Common myeloid progenitor, CD34-positive (primary cell): Measurements from ENCODE around the gene ABCE1.
A peak's percentile ranks its signal among the peaks of the same experiment; 100 is the strongest.

ENCODE experiments used
- CTCF ChIA-PET: fragments of 350-600 bp; sonication (Branson Sonifier 250); formaldehyde crosslinking; loops from one replicate; lab custom pipeline; 2021; ENCODE audit warnings: antibody characterized with exemption; lab: Charles Lee
- POLR2A ChIA-PET: fragments of 350-600 bp; sonication (Branson Sonifier 250); formaldehyde crosslinking; loops from one replicate; lab custom pipeline; 2021; ENCODE audit warnings: antibody characterized with exemption; lab: Charles Lee
- DNase-seq, 3 donors: peaks; one replicate each; pipeline versions ENCODE4 v3.0.0 to v3.0.0-alpha.2; 2013
- H3K27ac ChIP-seq, 2 experiments: 1 replicate in 1 of 2; 2 replicates in 1 of 2; pipeline ENCODE4 v1.7.0; 2013; ENCODE audit warnings: inconsistent platforms in 2 of 2, low read length in 2 of 2, mild to moderate bottlenecking in 2 of 2, low read depth in 1 of 2, moderate library complexity in 1 of 2; ENCODE audit not compliant: severe bottlenecking in 2 of 2, insufficient read depth in 1 of 2, poor library complexity in 1 of 2
- H3K27me3 ChIP-seq, 5 experiments: replicated peaks in 2 of 5; 1 replicate in 3 of 5; 2 replicates in 2 of 5; pipeline versions ENCODE4 v1.6.1 to v1.7.0; 2013; ENCODE audit warnings: low read length in 4 of 5, mild to moderate bottlenecking in 2 of 5, moderate library complexity in 2 of 5, inconsistent platforms in 1 of 5; ENCODE audit not compliant: insufficient read depth in 5 of 5, control insufficient read depth in 4 of 5
- H3K36me3 ChIP-seq, 4 experiments: 1 replicate in 2 of 4; 2 replicates in 2 of 4; pipeline versions ENCODE4 v1.6.1 to v1.7.0; 2013; ENCODE audit warnings: low read length in 3 of 4, control low read depth in 1 of 4, mild to moderate bottlenecking in 1 of 4; ENCODE audit not compliant: control insufficient read depth in 4 of 4, insufficient read depth in 4 of 4
- H3K4me1 ChIP-seq, 4 experiments: 1 replicate in 3 of 4; 2 replicates in 1 of 4; pipeline versions ENCODE4 v1.6.1 to v1.7.1; 2013; ENCODE audit warnings: low read length in 3 of 4, mild to moderate bottlenecking in 3 of 4, control low read depth in 1 of 4, inconsistent platforms in 1 of 4, moderate library complexity in 1 of 4; ENCODE audit not compliant: control insufficient read depth in 4 of 4, insufficient read depth in 4 of 4; ENCODE audit errors: control extremely low read depth in 1 of 4
- H3K4me3 ChIP-seq, 7 experiments: 1 replicate in 4 of 7; 2 replicates in 3 of 7; pipeline versions ENCODE4 v1.5.1 to v1.7.0; 2013; ENCODE audit warnings: mild to moderate bottlenecking in 7 of 7, low read length in 6 of 7, moderate library complexity in 6 of 7, inconsistent platforms in 2 of 7, low read depth in 2 of 7, control low read depth in 1 of 7; ENCODE audit not compliant: insufficient read depth in 4 of 7, control insufficient read depth in 1 of 7; ENCODE audit errors: extremely low read depth in 1 of 7
- H3K9me3 ChIP-seq, 5 experiments: 1 replicate in 4 of 5; 2 replicates in 1 of 5; pipeline versions ENCODE4 v1.6.1 to v1.7.1; 2013; ENCODE audit warnings: low read length in 4 of 5, mild to moderate bottlenecking in 2 of 5, inconsistent platforms in 1 of 5, low read depth in 1 of 5, moderate library complexity in 1 of 5; ENCODE audit not compliant: control insufficient read depth in 4 of 5, insufficient read depth in 2 of 5; ENCODE audit errors: control extremely low read depth in 1 of 5
- WGBS: methylation state at CpG from one replicate; pipeline ENCODE4 v1.1.5; 2013; ENCODE audit not compliant: insufficient coverage; 5-methylcytosine and 5-hydroxymethylcytosine counted together

The ABCE1 gene

DNA sequence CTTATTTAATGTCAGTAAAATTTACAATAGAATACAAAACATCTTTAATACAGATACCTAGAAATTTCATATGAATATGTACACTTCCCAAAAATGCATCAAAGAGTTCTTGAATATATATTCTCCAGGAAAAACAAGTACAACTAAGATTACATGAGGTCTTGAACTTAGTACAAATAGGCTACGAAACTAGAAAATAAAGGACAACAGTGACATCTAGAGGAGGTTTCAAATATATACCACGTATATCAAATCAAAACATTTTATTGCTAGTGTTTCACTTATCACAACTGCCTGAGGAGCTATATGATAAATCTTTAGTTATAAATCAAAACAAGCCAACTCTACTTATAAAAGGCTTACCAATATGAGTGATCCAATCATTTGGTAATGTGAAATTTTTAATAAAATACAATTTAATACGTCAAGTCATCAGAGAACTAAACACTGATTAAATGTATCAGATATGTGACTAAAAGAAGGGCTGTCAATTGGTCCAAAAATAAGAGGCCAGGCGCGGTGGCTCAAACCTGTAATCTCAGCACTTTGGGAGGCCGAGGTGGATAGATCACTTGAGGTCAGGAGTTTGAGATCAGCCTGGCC, 36.7 kb upstream of the ABCE1 start:
- H3K27ac ChIP-seq = no peak overlapping the region
- H3K4me1 ChIP-seq = no peaks in the 10 kb centered on the region
- H3K9me3 ChIP-seq = no peaks in the 10 kb centered on the region
- 68% methylated on average over 5 of the region's 6 CpGs for WGBS
- peaks cover 0 to 10% (median 1%) of the 10 kb centered on the region in 4 experiments for H3K36me3 ChIP-seq
- DNase-seq = peak; percentile 57 to 77 (median 71)
- no peak overlapping the region for H3K4me3 ChIP-seq
- H3K27me3 ChIP-seq = no peaks in the 10 kb centered on the region
- ChIA-PET POLR2A (no interaction called here), CTCF (interaction anchor here (0.9 to 2.2 kb wide), 7 partner anchors 11 to 892 kb away, joined by 4 to 8 read pairs (median 6); no protein-coding TSS in a partner anchor)

DNA sequence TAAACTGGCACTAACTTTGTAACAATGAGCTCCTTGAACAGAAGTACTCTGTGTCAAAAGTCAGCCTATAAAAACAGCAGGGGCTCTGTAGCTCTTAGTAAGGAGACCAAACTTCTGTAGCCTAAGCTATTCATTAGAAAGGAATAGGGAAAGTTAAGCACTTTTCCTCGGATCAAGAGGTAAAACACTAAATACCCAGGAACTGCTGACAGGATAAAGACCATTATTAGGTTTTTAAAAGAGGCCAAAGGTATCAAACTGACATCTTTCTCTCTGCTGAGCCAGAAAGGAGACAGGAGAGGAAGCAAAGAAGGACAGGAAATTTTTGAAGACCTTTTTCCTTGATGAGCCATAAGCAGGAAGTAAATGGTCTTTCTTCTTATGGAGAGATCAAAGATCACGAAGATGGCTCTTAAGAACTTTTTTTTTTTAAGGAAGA, 32.0 kb upstream of the ABCE1 start:
- H3K27me3 ChIP-seq = no peaks in the 10 kb centered on the region

DNA sequence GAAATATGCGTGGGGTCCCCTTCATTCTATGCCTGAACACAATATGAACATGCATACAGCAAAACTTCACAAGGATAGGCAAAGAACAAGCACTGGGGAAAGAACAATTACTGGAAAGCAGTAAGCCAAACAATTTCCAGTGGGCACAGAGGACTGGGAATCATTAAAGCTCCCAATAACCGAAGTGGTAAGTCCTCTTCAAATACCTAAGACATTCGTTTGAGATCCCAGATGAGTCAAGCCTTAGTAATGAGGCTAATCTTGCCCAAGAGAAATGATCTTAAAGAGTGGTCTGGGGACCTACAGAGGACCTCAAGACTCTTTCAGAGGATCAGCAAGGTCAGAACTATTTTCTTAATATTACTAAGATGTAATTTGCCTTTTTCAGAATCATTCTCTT, 28.8 kb upstream of the ABCE1 start:
- no peak overlapping the region for H3K27ac ChIP-seq

More for the DNA sequence above, 32.0 kb upstream of the ABCE1 start:
- Histone ChIP-seq H3K9me3 (no peaks in the 10 kb centered on the region), H3K4me3 (no peak overlapping the region), H3K36me3 (peaks cover 4 to 13% (median 8%) of the 10 kb centered on the region in 4 experiments), H3K27ac (no peak overlapping the region), H3K4me1 (no peaks in the 10 kb centered on the region)
- ChIA-PET POLR2A (interaction anchor here (0.5 kb wide), 1 partner anchor 378 kb away, joined by 3 read pairs; no protein-coding TSS in a partner anchor), CTCF (no interaction called here)
- 100% methylated on average over 1 of the region's 2 CpGs for WGBS
- no peak for DNase-seq

DNA sequence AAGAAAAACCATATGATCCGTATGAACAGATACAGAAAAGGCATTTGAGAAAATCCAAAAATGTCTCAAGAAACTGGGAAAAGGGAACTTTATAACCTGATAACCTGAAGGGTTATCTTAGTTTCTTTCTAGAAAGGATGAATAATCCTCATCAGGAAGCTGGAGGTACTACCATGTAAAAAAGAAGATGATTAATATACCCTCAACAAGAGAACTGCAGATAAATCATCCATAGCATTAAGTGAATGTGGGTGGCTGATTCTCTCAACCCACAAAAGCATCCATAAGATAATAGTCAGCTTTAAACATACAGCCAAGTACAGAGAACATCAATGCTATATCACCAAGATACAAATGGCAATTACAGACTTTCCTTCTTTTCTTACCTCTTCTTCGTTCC, 26.6 kb upstream of the ABCE1 start:
- Histone ChIP-seq H3K9me3 (no peaks in the 10 kb centered on the region), H3K4me1 (no peaks in the 10 kb centered on the region), H3K4me3 (no peak overlapping the region), H3K27ac (no peak overlapping the region), H3K36me3 (peaks cover 4 to 16% (median 11%) of the 10 kb centered on the region in 4 experiments), H3K27me3 (no peaks in the 10 kb centered on the region)
- DNase-seq = no peak
- ChIA-PET CTCF (interaction anchor here (1.0 kb wide), 1 partner anchor 28 kb away, joined by 3 read pairs; no protein-coding TSS in a partner anchor), POLR2A (no interaction called here)
- no CpG with 5 or more reads among the region's 2 CpGs for WGBS

More for the DNA sequence above, 28.8 kb upstream of the ABCE1 start:
- no peaks in the 10 kb centered on the region for H3K4me1 ChIP-seq
- H3K27me3 ChIP-seq = no peaks in the 10 kb centered on the region
- no peak for DNase-seq
- H3K36me3 ChIP-seq = peaks cover 3 to 9% (median 4%) of the 10 kb centered on the region in 4 experiments
- no peak overlapping the region for H3K4me3 ChIP-seq
- 100% methylated on average over 2 of the region's 3 CpGs for WGBS
- POLR2A ChIA-PET = no interaction called here
- H3K9me3 ChIP-seq = no peaks in the 10 kb centered on the region
- CTCF ChIA-PET = no interaction called here

DNA sequence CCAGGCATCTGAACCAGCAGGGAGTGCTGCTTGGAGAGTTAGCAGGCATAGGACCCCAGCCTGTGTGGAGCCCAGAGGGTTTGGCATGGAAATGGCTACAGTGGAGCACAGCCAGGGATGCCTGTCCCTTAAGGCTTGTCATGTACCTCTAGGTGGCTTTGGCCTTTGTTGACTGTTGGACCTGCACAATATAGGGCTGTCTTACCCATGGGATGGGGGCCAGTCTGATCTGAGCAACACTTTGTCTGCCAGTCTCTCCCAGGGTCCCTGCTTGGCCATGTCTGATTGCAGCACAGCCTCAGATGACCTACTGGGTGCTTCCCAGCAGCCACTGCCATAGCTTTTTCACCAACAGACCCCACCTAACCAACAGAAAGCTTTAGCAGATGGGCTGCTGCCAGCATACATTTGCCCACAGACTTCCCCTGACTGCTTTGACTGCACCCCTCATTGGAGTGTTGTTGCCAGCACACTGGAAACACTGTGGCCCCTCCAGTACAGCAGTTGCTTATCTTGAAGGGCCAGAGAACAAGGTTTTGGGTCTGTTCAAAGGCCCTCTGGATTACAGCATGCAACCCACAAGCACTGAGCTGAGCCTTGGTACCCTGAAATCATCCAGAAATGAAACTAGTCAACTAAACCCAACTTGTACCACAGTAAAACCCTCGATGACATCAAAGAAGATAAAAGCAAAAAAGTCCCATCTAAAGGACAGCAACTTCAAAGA, 22.2 kb upstream of the ABCE1 start:
- no peaks in the 10 kb centered on the region for H3K27me3 ChIP-seq
- ChIA-PET POLR2A (no interaction called here), CTCF (no interaction called here)
- H3K27ac ChIP-seq = no peak overlapping the region
- peak in 2 of 3 donors; percentile 9 to 33 for DNase-seq
- no peaks in the 10 kb centered on the region for H3K4me1 ChIP-seq
- WGBS = no CpG with 5 or more reads among the region's 1 CpG
- peaks cover 0 to 10% (median 0%) of the 10 kb centered on the region in 5 experiments for H3K9me3 ChIP-seq
- no peak overlapping the region for H3K4me3 ChIP-seq
- peaks cover 0 to 41% (median 14%) of the 10 kb centered on the region in 4 experiments for H3K36me3 ChIP-seq

DNA sequence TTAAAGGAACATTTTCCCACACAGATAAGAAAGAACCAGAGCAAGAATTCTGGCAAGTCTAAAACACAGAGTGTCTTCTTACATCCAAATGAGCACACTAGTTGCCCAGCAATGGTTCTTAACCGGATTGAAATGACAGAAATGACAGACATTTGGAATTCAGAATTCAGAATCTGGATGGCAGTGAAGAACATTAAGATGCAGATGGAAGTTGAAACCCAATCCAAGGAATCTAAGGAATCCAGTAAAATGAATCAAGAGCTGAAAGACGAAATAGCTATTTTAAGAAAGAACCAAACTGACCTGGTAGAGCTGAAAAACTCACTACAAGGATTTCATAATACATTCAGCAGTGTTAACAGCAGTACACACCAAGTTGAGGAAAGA, 21.6 kb upstream of the ABCE1 start:
- H3K4me3 ChIP-seq = no peak overlapping the region
- H3K36me3 ChIP-seq = peaks cover 0 to 41% (median 15%) of the 10 kb centered on the region in 4 experiments
- ChIA-PET POLR2A (interaction anchor here (0.6 kb wide), 1 partner anchor 14 kb away, joined by 5 read pairs; no protein-coding TSS in a partner anchor), CTCF (no interaction called here)
- peaks cover 0 to 10% (median 0%) of the 10 kb centered on the region in 5 experiments for H3K9me3 ChIP-seq
- 100% methylated on average over 2 of the region's 2 CpGs for WGBS
- H3K27me3 ChIP-seq = no peaks in the 10 kb centered on the region
- H3K27ac ChIP-seq = no peak overlapping the region
- no peak for DNase-seq
- H3K4me1 ChIP-seq = no peaks in the 10 kb centered on the region

DNA sequence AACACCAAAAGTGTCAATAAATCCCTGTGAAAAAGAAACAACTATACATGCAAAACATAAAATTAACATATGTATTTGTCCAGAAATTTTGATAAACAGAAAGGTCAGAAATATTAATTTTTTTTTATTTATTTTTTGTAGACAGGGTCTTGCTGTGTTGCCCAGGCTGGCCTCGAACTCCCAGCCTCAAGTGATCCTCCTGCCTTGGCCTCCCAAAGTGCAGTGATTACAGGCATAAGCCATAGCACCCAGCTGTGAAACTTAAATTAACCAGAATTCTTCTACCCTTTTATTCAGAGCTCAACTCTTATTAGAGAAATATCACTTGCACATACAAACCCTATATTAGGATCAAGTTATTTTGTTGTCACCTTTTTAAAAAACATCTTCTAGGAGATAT, 16.4 kb upstream of the ABCE1 start:
- 82% methylated on average over 1 of the region's 1 CpG for WGBS
- H3K36me3 ChIP-seq = peaks cover 11 to 34% (median 18%) of the 10 kb centered on the region in 4 experiments
- H3K4me3 ChIP-seq = no peak overlapping the region
- H3K9me3 ChIP-seq = peaks cover 0 to 10% (median 0%) of the 10 kb centered on the region in 5 experiments
- H3K4me1 ChIP-seq = no peaks in the 10 kb centered on the region
- ChIA-PET POLR2A (interaction anchor here (0.6 kb wide), 1 partner anchor 163 kb away, joined by 4 read pairs; no protein-coding TSS in a partner anchor), CTCF (interaction anchor here (1.6 kb wide), 1 partner anchor 12 kb away, joined by 3 read pairs; no protein-coding TSS in a partner anchor)
- DNase-seq = no peak
- no peaks in the 10 kb centered on the region for H3K27me3 ChIP-seq
- no peak overlapping the region for H3K27ac ChIP-seq
